HPDE6-E6E7 (cell line): ENCODE data around the gene SATB2.

ENCODE experiments used
- DNase-seq: peaks from one replicate; pipeline ENCODE4 v3.0.0; 2011; ENCODE audit warnings: missing footprints; ENCODE audit errors: extremely low spot score

The SATB2 gene

GRCh38 chr2:199457147-199458008, at the start of gene SATB2:
TSS of gene SATB2 (minus strand) at chr2:199457939. CDS start at chr2:199456037, 1,902 bp downstream.
- no peak for DNase-seq

DNA sequence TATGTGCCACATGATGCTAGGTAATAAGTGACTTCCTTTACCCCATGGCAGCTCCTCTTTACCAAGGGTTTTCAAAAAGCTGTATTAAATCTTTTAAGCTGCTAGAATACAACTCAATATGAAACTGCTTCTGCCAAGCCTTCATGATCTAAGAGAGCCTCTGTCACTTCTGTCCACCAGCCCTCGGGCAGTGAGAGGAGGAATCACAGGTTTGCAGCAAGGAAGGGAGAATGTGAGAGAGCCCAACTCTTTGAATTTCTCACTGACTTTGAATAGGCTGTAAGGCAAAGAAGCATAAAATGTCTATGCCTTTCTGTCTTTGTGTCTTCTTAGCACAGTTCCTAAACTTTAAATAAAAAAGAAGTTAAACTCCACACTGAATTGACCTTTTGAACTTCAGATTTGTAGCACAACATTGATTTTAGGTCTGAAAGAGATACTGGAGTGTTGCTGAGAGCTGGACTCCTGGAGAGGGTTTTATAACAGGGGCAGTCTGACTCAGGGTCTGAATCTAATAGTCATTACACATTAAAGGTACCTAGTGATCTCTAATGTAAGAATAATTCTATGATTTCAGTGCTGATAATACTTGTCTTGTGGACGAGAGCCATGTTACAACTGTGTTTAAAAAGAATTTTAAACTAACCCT, 48.1 kb upstream of the SATB2 start:
- no peak for DNase-seq

- DNase-seq, result no peak
Measured at GRCh38 chr2:199503148-199503547, 45.4 kb upstream of the SATB2 start.

DNA sequence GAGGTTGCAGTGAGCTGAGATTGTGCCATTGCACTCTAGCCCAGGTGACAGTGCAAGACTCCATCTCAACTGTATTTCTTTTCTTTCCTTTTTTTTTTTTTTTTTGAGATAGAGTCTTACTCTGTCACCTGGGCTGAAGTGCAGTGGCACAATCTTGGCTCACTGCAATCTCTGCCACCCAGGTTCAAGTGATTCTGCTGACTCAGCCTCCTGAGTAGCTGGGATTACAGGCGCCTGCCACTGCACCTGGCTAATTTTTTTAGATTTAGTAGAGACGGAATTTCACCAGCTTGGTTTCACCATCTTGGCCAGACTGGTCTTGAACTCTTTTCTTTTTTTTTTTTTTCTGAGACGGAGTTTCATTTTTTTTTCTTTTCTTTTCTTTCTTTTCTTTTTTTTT, 41.3 kb upstream of the SATB2 start:
- no peak for DNase-seq

DNA sequence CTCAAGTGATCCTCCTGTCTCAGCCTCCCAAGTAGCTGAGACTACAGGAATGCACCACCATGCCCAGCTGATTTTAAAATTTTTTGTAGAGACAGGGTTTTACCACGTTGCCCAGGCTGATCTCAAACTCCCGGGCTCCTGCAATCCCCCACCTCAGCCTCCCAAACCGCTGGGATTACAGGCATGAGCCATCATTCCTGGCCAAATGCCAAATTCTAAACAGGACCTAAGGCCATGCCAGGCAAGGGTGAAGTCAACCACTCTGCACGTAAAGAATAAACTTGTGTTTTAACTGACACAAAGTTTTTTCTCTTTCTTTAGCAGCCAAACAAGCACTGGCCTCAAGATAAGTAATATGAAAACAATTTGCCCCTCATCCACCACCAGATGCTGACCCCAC, 37.4 kb upstream of the SATB2 start:
- DNase-seq, result no peak

DNA sequence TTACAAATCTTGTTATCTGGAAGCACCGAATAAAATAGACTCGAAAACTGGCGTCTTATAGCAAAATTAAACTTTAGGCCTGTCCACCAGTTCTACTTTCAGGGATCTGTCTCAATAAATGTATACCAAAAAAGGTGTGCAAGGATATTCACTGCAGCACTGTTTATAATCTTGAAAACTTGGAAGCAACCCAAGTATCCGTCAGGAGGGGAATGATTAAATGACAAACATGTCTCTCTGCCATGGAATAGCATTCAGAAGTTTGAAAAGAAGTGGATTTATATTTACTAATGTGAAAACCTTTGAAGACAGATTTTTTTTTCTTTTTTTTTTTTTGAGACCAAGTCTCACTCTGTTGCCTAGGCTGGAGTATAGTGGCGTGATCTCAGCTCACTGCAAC, 32.3 kb upstream of the SATB2 start:
- DNase-seq, result no peak

DNA sequence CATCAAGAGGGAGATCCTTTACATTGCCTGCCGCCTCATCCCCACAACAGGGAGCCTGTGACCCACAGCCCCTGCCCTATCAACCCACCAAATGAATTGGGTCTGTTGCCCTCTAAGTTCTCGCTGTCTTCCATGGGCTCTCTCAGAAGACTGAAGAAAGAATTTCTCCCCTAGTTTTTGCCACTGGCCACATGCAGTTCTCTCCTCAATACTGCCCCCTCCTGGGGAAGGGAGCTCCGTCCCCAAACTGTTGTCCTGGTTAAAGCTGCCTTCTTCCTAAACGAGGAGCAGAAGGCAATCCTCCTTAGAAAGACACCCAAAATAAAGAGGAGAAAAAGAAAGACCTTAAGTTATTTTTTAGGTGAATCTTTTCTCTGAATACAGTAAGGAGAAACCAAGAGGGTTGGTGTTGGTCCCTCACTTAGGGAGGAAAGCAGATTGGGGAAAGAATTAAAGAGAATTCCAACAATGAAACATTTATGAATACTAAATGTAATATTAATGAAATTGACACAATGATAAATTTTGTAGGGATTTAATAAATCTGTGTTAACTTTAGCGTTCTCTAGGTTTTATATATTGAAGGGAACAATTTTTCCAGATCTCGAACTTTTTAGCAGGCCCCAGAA, 31.1 kb upstream of the SATB2 start:
- DNase-seq, result peak; percentile 31

DNA sequence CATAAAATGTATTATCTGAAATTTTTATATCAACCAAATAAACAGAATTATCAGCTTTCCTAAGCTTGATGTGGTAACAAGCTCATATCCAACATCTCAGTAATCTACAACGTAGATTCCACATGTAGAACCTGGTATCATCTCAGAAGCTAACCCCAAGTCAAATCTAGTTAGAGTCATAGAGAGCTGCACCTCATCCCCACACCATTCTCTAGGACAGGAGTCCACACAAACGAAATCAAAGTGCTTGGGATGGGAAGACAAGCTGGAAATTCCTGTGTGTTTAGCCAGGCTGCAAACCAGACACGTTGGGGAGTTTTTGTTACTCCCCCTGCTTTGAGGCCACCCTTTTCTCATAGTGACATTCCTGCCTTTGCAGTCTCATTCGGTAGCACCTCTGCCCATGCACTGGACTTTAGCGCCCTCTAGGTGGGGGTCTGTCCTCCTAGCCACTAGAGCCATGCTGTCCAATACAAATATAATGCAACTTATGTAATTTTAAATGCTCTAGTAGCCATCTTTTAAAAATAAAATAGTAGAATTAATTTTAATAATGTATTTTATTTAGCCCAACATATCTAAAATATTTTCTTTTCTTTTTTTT, 28.1 kb upstream of the SATB2 start:
- peak; percentile 34 for DNase-seq

DNA sequence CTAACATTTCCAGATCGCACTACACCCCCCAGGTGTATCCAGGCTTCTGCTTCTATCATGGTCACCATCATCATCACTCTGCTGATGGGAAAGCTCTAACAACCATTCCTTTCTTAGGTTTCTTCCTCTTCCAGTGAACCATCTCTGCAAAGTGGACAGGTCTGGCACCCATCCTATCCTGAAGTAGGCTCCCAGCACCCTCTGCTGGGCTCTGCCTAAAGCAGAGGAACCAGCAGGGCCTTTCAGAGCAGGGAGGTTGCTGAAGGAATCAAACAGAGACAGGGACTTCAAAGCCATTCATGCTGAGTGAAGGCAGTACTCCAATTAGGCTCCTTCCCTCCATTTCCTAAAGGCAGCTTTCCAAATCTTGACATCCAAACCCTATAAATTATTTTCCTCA, 27.2 kb upstream of the SATB2 start:
- DNase-seq, result no peak

DNA sequence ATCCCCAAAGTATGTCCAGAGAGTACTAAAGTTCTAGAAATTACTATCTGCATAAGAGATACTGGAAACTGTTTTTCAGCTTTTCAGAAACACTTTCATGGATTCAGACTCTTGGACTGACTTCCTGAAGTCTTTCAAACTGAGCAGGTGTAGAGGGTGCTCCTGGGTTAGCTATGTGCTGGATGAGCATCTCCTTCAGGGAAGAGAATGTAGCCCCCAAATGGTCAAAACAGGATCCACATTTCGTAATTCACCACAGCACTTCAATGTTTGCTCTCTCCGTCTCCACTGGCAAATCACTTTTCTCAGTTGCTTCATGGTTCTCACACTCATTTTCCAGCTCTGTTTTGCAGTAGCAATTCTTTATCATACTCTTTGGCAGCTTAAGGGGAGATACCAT, 23.2 kb upstream of the SATB2 start:
- no peak for DNase-seq

- DNase-seq, result no peak
Measured at GRCh38 chr2:199477277-199477834, 19.6 kb upstream of the SATB2 start.

DNA sequence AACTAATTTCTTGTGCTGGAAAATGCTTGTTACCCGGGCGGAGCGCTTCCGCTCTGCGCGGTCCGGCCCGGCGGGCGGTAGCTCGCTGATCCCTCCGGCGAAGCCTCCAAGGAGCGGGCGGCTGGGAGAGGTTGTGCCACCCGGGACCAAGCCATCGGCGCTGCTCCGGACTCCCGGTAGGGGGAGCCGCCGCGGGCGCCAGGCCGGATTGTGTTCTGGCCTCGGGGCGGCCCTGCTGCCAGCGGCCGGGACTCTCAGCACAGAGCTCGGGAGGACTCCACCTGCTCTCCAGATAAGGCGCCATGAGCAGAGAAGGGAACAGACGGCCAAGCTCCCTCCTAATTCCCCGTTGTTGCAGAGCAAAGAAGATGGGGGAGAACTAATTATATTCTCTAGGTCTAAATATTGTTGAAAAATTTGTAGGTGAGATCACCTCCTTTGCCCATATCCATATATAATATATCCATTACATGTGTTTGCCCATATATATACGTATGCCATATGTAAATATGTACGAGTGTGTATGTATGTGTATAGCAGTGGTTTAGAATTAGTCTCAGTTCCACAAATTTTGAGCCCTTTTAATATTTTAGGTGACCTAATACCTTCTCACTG, 13.8 kb upstream of the SATB2 start:
- no peak for DNase-seq

DNA sequence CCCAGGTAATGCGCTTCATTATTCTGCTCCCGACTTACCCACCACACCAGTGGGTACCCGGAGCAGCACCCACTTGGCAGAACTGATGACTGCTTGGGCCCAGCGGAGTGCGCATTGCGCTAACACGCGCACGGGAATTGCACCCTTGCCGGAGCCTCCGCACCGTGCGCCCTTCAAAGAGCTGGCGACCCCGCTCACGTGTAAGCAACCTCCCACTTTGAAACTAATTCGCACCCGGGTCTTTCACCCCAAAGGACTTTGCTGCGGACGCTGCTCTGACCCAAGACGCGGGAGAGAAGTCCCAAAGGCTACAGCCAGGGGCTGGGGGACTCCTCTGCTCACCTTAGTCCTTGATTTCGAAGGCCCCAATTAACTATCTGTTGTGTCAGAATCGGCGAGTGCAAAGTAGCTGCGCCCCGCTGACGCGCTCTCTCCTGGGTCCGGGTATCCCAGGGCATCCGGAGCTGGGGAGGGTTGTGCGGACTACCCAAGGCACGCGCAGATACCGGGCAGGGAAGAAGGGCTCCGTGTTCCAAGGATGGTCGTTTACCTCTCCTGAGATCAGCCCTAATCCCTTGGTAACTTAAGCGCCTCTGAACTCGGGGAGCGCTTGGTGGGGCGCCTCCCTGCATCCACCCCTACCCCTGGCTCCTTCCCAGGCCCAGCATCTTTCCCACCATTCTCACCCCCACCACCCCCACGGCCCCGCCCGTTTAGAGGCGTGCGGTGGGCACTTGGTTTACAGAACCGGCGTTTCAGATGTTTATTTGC, 13.1 kb upstream of the SATB2 start:
- no peak for DNase-seq

DNA sequence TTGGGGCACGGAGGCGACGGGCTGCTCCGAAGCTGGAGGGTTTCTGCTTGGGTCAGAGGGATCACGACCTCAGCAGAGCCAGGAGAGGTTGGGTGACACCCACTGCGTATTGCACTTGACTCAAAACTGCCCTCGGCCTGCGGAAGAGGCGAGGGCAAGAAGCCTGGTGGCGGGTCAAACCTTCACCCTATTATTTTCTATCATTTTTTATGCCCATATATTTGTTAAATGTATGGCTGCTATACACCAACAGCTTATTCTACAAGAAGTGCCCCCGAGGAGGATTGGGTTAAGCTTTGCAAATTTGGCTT, 12.6 kb upstream of the SATB2 start:
- no peak for DNase-seq

DNA sequence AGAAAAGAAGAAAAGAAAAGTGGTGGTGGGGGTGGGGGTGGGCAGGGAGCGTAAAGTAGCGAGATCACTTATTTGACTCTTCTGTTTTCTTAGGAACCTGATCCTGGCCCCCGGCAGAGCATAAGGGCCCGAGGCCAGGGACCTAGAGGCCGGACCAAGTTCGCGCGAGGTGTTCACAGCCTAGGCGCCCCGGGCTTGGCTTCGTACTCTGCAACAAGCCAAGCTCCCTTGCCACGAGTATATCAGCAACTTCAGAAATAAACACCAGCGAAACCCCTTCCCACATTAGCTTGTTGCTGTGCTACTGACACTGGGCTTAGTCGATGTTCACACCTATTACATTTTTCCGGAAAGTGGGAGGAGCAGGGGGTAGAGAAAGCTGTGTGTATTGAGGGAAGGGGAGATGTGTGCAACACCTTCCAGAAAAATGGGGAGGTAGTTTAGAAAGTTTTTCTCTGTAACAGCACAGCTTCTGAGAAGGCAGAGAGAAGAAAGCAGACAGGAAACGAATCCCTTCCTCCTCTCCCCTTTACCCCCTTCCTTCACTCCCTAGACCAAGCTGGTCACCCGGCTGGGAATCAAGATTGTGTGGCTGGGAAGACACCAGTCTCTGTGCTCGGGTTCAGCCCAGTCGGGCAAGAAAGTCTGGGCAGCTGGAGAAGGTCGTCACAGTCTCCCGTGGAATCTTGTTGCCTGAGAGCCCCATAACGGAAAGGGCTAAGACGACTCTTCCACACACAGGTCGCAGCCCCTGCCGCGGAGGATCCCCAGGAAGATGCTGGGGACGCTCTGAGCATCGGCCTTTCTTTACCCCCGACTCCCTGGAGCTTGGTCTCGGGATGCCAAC, 12.0 kb upstream of the SATB2 start:
- no peak for DNase-seq

DNA sequence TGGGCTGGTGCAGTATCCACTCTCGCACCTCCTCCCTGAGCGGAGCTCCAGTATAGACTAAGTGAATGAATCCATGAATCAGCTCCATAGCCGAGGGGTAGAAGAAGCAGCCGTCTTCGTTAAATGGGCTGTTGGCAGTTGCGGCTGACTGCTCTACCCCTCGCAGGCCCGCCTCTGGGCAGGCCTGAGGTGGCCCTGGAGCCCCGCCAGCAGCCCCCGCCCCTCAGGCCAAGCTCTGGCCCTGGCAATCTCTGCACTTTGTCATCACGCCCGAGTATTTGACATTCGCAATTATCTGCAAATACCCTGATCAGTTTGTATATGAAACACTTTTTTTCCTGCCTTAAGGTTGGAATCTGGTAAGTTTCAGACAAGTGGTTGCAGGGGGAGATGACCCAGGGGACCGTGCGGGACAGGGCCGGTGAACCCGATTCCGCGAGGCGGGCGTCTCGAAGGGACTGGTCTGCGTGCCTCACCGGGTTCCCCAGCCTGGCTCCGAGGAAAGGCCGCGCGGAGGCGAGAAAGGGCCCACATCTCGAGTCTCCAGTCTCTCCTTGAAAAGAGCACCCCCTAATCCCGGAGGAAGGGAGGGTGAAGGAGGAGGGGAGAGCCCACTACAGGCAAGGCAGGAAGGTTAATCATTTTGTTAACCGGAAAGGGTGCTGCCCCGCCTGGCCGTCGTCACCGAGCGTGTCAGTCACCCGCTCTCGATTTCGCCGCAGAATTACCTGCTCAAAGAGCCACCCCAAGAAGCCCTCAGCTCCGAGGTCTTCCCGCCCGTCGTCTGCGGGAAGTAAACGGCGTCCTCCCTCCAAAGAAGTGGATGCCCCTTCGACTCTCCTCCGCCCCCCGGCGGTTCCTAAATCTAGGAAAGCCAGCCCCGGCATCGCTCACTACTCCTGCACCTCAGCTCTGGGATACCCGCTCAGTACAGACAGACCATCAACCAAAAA, 11.1 kb upstream of the SATB2 start:
- DNase-seq, result no peak

GRCh38 chr2:199467066-199467822, 9.5 kb upstream of the SATB2 start:
- DNase-seq, result no peak

DNA sequence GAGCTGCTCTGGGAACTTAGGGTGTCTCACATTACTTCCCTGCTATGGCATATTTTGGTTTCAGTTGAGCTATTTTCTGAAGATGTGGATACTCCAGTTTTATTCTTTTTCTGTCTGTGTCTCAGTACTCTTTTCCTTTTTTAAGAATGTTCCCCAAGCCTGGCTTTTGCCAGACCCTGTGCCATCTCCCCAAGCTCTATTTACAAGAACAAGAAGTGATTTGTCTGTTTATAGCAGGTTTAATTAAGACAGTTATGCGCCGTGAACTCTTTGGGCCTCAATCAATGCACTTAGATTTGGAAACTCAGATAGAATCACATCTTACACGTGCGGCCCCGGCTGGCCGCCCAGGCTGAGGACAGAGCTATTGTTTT, 8.9 kb upstream of the SATB2 start:
- DNase-seq, result no peak
